ENCODE results near the gene OSMR.

GRCh38 chr5:38874948-38875456 lies 29.2 kb downstream of the OSMR start:
- TF ChIP-seq EZH2 (IDR thresholded peaks at IDR 0.05; ENCODE audit: borderline replicate concordance, low read length) (no peak), CTCF (conservative IDR thresholded peaks at IDR 0.05 in 1 of 2, IDR thresholded peaks at IDR 0.05 in 1 of 2; ENCODE audit: extremely low read depth in 1 of 2, insufficient read depth in 1 of 2, low read depth in 1 of 2, low read length in 2 of 2) (no peak)
